Epithelial cell of proximal tubule (primary cell): Measurements from ENCODE around the gene ITPRIPL1. TPM values are rescaled to one million over a fixed set of nuclear protein-coding genes. Genes with fewer than 3 reads are reported as not detected.
A peak's percentile ranks its signal among the peaks of the same experiment; 100 is the strongest.

Source experiments
- DNase-seq: peaks from one replicate; pipeline ENCODE4 v3.0.0-alpha.2; 2011; ENCODE audit warnings: low read depth
- H3K4me3 ChIP-seq: 2 replicates; pipeline ENCODE4 v1.5.1; 2011; ENCODE audit warnings: low read depth, mild to moderate bottlenecking, low read length
- total RNA-seq: library from RNA; depleted of rRNA; stranded (reverse); fragments of >200 nt; gene quantifications from 2 replicates; pipeline ENCODE4 v1.2.3, GENCODE V29; 2015
- TF ChIP-seq, protein P1 (sequence below): conservative IDR thresholded peaks from 2 replicates; pipeline ENCODE4 v1.5.1; 2012; ENCODE audit warnings: low read depth, mild to moderate bottlenecking, low read length

The ITPRIPL1 gene
- total RNA-seq, 1 donor from 2014 or later: 7.7 TPM

DNA sequence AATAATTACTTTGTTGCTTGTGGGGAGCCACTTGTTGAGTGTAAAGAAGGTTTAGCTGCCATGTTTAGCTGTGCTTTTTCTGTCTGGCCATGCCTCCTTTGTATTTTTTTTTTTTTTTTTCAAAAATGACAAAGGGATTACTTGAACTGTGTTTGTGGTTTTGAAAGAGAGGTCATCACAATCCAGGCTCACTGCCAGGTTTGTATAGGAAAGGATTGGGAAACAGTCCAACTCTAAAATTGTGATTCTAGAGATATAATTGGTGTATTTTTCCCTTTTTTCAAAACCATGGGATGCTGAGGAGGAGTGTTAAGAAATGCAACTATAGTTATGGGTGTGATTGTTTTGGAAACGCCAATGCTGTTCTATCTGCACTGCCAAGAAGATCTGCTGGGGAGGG lies 4.3 kb downstream of the ITPRIPL1 start:
- DNase-seq: no peak
- H3K4me3 ChIP-seq: no peak overlapping the region
- TF ChIP-seq, protein P1, sequence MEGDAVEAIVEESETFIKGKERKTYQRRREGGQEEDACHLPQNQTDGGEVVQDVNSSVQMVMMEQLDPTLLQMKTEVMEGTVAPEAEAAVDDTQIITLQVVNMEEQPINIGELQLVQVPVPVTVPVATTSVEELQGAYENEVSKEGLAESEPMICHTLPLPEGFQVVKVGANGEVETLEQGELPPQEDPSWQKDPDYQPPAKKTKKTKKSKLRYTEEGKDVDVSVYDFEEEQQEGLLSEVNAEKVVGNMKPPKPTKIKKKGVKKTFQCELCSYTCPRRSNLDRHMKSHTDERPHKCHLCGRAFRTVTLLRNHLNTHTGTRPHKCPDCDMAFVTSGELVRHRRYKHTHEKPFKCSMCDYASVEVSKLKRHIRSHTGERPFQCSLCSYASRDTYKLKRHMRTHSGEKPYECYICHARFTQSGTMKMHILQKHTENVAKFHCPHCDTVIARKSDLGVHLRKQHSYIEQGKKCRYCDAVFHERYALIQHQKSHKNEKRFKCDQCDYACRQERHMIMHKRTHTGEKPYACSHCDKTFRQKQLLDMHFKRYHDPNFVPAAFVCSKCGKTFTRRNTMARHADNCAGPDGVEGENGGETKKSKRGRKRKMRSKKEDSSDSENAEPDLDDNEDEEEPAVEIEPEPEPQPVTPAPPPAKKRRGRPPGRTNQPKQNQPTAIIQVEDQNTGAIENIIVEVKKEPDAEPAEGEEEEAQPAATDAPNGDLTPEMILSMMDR: no peak

DNA sequence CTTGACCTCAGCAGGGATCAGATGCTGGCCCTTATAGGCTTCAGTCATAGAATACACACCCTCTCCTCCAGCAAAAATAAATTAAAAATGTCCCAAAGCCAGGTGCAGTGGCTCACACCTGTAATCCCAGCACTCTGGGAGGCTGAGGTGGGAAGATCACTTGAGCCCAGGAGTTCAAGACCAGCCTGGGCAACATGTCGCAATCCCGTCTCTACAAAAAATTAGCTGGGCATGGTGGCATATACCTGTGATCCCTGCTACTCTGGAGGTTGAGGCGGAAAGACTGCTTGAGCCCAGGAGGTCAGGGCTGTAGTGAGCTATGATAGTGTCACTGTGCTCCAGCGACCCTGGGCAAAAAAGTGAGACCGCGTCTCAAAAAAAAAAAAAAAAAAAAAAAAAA lies 4.8 kb downstream of the ITPRIPL1 start:
- TF ChIP-seq, protein P1: no peak
- H3K4me3 ChIP-seq: no peak overlapping the region
- no peak for DNase-seq

DNA sequence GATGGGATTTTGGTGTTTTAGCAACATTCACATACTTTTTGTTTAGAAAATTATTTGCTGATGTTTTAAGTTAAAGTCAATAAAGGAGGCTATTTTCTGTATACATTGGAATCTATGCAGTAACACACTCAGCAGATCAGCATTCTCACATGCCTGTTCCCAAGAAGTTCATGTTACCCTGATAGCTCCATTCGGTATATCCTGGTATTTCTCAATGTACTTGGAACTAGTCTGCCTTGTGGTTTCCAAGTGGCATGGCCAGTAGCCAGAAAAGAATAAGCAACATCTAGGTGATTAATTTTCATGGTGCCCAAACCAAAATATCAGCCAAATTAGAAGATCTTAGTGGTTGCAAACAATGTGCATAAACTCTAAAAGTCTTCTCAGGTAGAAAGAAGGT lies 5.3 kb downstream of the ITPRIPL1 start:
- DNase-seq: no peak
- no peak overlapping the region for H3K4me3 ChIP-seq
- TF ChIP-seq, protein P1: no peak

DNA sequence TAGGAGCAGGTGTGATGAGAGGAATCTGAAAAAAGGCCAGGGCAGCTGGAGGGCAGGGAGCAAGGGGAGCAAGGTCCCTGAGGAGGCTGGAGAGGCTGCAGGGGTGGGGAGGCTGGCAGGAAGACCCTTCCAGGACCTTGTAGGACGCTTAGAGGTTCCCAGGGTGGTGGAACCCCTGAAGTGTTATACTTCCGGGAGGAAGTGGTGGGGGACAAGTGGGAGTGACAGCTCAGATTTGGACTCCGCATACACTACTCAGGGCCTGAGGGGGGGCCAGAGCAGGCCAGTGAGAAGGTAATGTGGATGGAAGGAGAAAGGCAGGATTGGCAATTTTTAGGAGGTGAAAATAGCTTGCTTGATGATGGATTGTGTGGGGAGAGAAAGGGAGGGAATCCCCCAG lies 8.6 kb downstream of the ITPRIPL1 start:
- H3K4me3 ChIP-seq: no peak overlapping the region
- no peak for DNase-seq
- TF ChIP-seq, protein P1: no peak

DNA sequence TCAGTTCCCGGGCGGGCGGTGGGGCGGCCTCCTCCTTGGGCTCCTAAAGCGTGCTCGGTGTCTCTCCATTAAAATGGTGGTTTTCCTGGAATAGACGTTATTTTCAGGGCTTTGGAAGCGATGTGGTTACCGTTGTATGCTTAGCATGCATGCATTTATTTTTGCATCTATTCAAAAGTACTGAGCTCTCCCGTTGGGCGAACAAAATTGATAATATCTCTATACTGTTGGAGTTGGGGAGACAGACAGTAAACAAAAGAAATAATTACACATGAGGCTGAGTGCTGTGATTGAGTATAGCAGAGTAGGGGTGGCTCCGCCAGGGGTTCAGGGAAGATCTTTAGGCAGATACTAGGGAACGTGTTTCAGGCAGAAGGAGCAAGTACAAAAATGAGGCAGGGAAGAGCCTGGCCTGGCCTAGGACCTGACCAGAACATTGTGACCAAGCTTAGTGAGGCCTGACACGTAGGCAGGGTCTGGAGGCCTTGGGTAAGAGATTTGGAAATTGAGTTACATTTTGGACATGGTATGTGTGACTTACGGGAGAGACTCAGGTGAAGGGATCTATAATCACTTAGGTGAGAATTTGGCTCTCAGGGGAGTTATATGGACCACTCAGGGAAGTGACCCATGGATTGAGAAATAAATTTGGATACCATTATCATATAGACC lies 11.1 kb downstream of the ITPRIPL1 start:
- TF ChIP-seq, protein P1: no peak
- H3K4me3 ChIP-seq: peak overlapping the region; percentile 80
- no peak for DNase-seq

DNA sequence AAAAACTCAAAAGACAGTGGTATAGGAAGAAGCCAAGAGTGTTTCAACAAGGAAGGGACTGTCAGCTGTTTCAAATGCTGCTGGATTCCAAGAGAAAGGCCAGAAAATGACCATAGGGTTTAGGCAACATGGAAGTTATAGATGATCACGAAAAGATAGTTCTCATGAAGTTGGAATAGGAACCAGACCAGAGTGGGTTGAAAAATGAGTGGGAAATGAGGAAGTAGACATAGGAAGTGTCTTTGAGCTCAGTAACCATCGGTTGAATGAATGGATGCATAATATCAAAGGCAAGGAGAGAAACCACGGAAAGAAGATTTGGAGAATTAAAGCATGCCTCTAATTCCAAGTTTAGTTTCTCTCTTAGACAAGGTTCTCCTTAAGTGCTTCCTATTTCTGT lies 11.8 kb downstream of the ITPRIPL1 start:
- TF ChIP-seq, protein P1: no peak
- H3K4me3 ChIP-seq: no peak overlapping the region

DNA sequence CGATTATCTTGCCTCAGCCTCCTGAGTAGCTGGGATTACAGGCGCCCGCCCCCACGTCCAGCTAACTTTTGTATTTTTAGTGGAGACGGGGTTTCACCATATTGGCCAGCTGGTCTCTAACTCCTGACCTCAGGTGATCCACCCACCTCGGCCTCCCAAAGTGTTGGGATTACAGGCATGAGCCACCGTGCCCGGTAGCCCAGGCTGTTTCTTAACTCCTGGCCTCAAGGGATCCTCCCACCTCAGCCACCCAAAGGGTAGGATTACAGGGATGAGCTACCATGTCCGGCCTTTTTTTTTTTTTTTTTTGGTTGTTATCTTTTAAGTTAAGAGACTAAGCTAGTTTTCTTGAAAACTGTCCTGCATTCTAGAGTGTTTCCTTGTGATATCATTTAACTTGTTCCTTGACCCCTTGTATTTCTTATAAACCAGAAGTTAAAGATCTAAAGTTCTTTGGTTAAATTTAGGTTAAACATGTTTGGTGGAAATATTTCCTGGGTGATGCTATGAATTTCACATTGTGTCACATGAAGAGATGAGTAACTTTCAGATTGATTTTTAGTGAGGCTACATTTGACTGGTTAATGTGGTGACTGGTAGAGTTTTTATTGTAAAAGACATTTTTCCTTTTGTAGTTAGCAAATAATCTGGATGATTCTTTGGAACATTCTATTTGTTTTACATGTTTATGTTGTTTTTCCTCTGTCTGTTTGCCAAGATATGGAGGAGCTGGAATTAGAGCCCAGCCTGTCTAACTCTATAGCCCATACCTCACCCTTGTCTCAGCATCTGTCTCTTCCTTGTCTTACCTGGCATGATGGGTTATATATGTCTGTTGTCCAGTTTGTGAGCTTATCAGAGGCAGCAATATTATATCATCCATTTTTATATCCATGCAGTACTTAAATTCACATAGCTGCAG lies 15.6 kb downstream of the ITPRIPL1 start:
- TF ChIP-seq, protein P1: no peak
- no peak overlapping the region for H3K4me3 ChIP-seq
- no peak for DNase-seq

More for the DNA sequence above, 11.8 kb downstream of the ITPRIPL1 start:
- DNase-seq: no peak
